DND-41 (cell line): ENCODE data around the gene EIPR1.

Experiments
- ATAC-seq: fragments of 200-7000 bp; cut with Tn5 transposase; 3 replicates; pipeline ENCODE4 v1.9.1; 2021; ENCODE audit warnings: low read depth; ENCODE audit not compliant: insufficient read depth
- DNase-seq: peaks from one replicate; pipeline ENCODE4 v3.0.0-alpha.2; 2020
- H2AFZ ChIP-seq: 2 replicates; pipeline ENCODE4 v1.6.0; 2012; ENCODE audit warnings: low read depth, low read length
- H3K27ac ChIP-seq: 2 replicates; pipeline ENCODE4 v1.5.1; 2012; ENCODE audit warnings: low read length, inconsistent platforms
- H3K27me3 ChIP-seq: fragments of 200-600 bp; sonication (generic); 2 replicates; pipeline ENCODE4 v1.6.0; 2012; ENCODE audit warnings: low read length, mild to moderate bottlenecking, inconsistent platforms; ENCODE audit not compliant: insufficient read depth, poor library complexity
- H3K36me3 ChIP-seq: 2 replicates; pipeline ENCODE4 v1.5.1; 2012; ENCODE audit warnings: low read length, inconsistent platforms; ENCODE audit not compliant: insufficient read depth
- H3K4me1 ChIP-seq: 2 replicates; pipeline ENCODE4 v1.5.1; 2012; ENCODE audit warnings: mild to moderate bottlenecking, low read length; ENCODE audit not compliant: insufficient read depth
- H3K4me2 ChIP-seq: 2 replicates; pipeline ENCODE4 v1.6.0; 2012; ENCODE audit warnings: mild to moderate bottlenecking, moderate library complexity, low read length, inconsistent platforms; ENCODE audit not compliant: insufficient read depth
- H3K4me3 ChIP-seq, 2 experiments: fragments of 200-600 bp in 1 of 2; shearing (Covaris generic) in 1 of 2; 2 replicates each; pipeline ENCODE4 v1.5.1; 2012 to 2016; ENCODE audit warnings: inconsistent platforms in 2 of 2, low read length in 2 of 2, mild to moderate bottlenecking in 2 of 2, low read depth in 1 of 2, moderate library complexity in 1 of 2
- H3K79me2 ChIP-seq: 2 replicates; pipeline ENCODE4 v1.6.0; 2012; ENCODE audit warnings: low read length, inconsistent platforms; ENCODE audit not compliant: insufficient read depth
- H3K9ac ChIP-seq: 2 replicates; pipeline ENCODE4 v1.6.0; 2012; ENCODE audit warnings: low read depth, mild to moderate bottlenecking, inconsistent platforms, low read length, moderate library complexity
- H3K9me3 ChIP-seq: 2 replicates; pipeline ENCODE4 v1.5.1; 2012; ENCODE audit warnings: low read length, moderate library complexity, mild to moderate bottlenecking, inconsistent platforms; ENCODE audit not compliant: insufficient read depth, severe bottlenecking
- H4K20me1 ChIP-seq: 2 replicates; pipeline ENCODE4 v1.6.0; 2012; ENCODE audit warnings: low read length; ENCODE audit not compliant: insufficient read depth
- EZH2 ChIP-seq: IDR thresholded peaks from 3 replicates; pipeline ENCODE4 v1.6.1; 2012; ENCODE audit warnings: borderline replicate concordance, low read depth, mild to moderate bottlenecking, moderate library complexity, low read length, inconsistent platforms; ENCODE audit not compliant: severe bottlenecking
- TF ChIP-seq, protein P1 (sequence below): IDR thresholded peaks from 2 replicates; pipeline ENCODE4 v1.5.1; 2012; ENCODE audit warnings: borderline replicate concordance, low read length, moderate library complexity, mild to moderate bottlenecking; ENCODE audit not compliant: poor library complexity, severe bottlenecking; ENCODE audit errors: extremely low read depth

Gene EIPR1

GRCh38 chr2:3269425-3270094 is 108.1 kb downstream of the EIPR1 start:
- H3K4me1 ChIP-seq: no peaks in the 10 kb centered on the region
- ATAC-seq (no peak), DNase-seq (no peak)
- no peaks in the 10 kb centered on the region for H3K79me2 ChIP-seq
- H3K4me2 ChIP-seq: no peak overlapping the region
- H3K4me3 ChIP-seq: no peak overlapping the region
- no peaks in the 10 kb centered on the region for H3K9me3 ChIP-seq
- no peak overlapping the region for H2AFZ ChIP-seq
- no peaks in the 10 kb centered on the region for H3K36me3 ChIP-seq
- H3K9ac ChIP-seq: no peak overlapping the region
- H3K27ac ChIP-seq: no peak overlapping the region
- no peaks in the 10 kb centered on the region for H3K27me3 ChIP-seq
- H4K20me1 ChIP-seq: no peaks in the 10 kb centered on the region
- TF ChIP-seq, protein P1, sequence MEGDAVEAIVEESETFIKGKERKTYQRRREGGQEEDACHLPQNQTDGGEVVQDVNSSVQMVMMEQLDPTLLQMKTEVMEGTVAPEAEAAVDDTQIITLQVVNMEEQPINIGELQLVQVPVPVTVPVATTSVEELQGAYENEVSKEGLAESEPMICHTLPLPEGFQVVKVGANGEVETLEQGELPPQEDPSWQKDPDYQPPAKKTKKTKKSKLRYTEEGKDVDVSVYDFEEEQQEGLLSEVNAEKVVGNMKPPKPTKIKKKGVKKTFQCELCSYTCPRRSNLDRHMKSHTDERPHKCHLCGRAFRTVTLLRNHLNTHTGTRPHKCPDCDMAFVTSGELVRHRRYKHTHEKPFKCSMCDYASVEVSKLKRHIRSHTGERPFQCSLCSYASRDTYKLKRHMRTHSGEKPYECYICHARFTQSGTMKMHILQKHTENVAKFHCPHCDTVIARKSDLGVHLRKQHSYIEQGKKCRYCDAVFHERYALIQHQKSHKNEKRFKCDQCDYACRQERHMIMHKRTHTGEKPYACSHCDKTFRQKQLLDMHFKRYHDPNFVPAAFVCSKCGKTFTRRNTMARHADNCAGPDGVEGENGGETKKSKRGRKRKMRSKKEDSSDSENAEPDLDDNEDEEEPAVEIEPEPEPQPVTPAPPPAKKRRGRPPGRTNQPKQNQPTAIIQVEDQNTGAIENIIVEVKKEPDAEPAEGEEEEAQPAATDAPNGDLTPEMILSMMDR: no peak
- TF ChIP-seq EZH2: no peak

GRCh38 chr2:3268705-3269029 is 109.0 kb downstream of the EIPR1 start:
- H3K36me3 ChIP-seq: no peaks in the 10 kb centered on the region
- no peak overlapping the region for H3K9ac ChIP-seq
- no peak for ATAC-seq
- DNase-seq: no peak
- no peak overlapping the region for H3K27ac ChIP-seq
- H3K79me2 ChIP-seq: no peaks in the 10 kb centered on the region
- TF ChIP-seq EZH2: no peak
- TF ChIP-seq, protein P1: no peak
- no peaks in the 10 kb centered on the region for H3K9me3 ChIP-seq
- no peak overlapping the region for H2AFZ ChIP-seq
- H3K4me2 ChIP-seq: no peak overlapping the region
- H3K27me3 ChIP-seq: no peaks in the 10 kb centered on the region
- no peaks in the 10 kb centered on the region for H3K4me1 ChIP-seq
- H4K20me1 ChIP-seq: no peaks in the 10 kb centered on the region
- H3K4me3 ChIP-seq: no peak overlapping the region

- Histone ChIP-seq H3K27me3 (no peaks in the 10 kb centered on the region), H3K4me2 (no peak overlapping the region), H3K36me3 (no peaks in the 10 kb centered on the region), H4K20me1 (no peaks in the 10 kb centered on the region), H3K9me3 (no peaks in the 10 kb centered on the region), H3K79me2 (no peaks in the 10 kb centered on the region), H3K4me3 (no peak overlapping the region), H3K27ac (no peak overlapping the region), H3K9ac (no peak overlapping the region), H2AFZ (no peak overlapping the region), H3K4me1 (no peaks in the 10 kb centered on the region)
- DNase-seq (no peak), ATAC-seq (no peak)
- TF ChIP-seq, protein P1: no peak
- no peak for TF ChIP-seq EZH2
These were observed 109.5 kb downstream of the EIPR1 start for GRCh38 chr2:3267869-3268704.
